ENCODE data around the gene KIF9.
A peak's percentile ranks its signal among the peaks of the same experiment; 100 is the strongest.

The KIF9 gene

GRCh38 chr3:47250309-47251060 is 32.1 kb downstream of the KIF9 start:
- no peak overlapping the region for H3K4me3 ChIP-seq (ENCODE audit: low read depth, low read length)
- TF ChIP-seq CTCF (IDR thresholded peaks at IDR 0.05; ENCODE audit: insufficient read depth, low read depth, low read length, missing control alignments), result peak; percentile 34
- peak; percentile 23 for DNase-seq (ENCODE audit: low read depth)

- no peak overlapping the region for H3K4me3 ChIP-seq (ENCODE audit: low read depth, low read length)
- no peak for TF ChIP-seq CTCF (IDR thresholded peaks at IDR 0.05; ENCODE audit: insufficient read depth, low read depth, low read length, missing control alignments)
- no peak for DNase-seq (ENCODE audit: low read depth)
Observed at GRCh38 chr3:47247131-47248064, 35.2 kb downstream of the KIF9 start.

GRCh38 chr3:47245271-47245670 is 37.3 kb downstream of the KIF9 start:
- TF ChIP-seq CTCF (IDR thresholded peaks at IDR 0.05; ENCODE audit: insufficient read depth, low read depth, low read length, missing control alignments), result no peak
- no peak for DNase-seq (ENCODE audit: low read depth)
- H3K4me3 ChIP-seq (ENCODE audit: low read depth, low read length), result no peak overlapping the region

- no peak for TF ChIP-seq CTCF (IDR thresholded peaks at IDR 0.05; ENCODE audit: insufficient read depth, low read depth, low read length, missing control alignments)
- DNase-seq (ENCODE audit: low read depth), result no peak
- no peak overlapping the region for H3K4me3 ChIP-seq (ENCODE audit: low read depth, low read length)
Observed at GRCh38 chr3:47244531-47245100, 38.0 kb downstream of the KIF9 start.

GRCh38 chr3:47243419-47244147 is 39.0 kb downstream of the KIF9 start:
- DNase-seq (ENCODE audit: low read depth), result peak; percentile 26
- peak; percentile 44 for TF ChIP-seq CTCF (IDR thresholded peaks at IDR 0.05; ENCODE audit: insufficient read depth, low read depth, low read length, missing control alignments)
- no peak overlapping the region for H3K4me3 ChIP-seq (ENCODE audit: low read depth, low read length)

GRCh38 chr3:47239929-47240328 is 42.7 kb downstream of the KIF9 start:
- H3K4me3 ChIP-seq (ENCODE audit: low read depth, low read length), result no peak overlapping the region
- TF ChIP-seq CTCF (IDR thresholded peaks at IDR 0.05; ENCODE audit: insufficient read depth, low read depth, low read length, missing control alignments), result no peak
- DNase-seq (ENCODE audit: low read depth), result no peak

Measured in GM12865 (cell line).